ENCODE data around the gene RGS21.

Gene RGS21

DNA sequence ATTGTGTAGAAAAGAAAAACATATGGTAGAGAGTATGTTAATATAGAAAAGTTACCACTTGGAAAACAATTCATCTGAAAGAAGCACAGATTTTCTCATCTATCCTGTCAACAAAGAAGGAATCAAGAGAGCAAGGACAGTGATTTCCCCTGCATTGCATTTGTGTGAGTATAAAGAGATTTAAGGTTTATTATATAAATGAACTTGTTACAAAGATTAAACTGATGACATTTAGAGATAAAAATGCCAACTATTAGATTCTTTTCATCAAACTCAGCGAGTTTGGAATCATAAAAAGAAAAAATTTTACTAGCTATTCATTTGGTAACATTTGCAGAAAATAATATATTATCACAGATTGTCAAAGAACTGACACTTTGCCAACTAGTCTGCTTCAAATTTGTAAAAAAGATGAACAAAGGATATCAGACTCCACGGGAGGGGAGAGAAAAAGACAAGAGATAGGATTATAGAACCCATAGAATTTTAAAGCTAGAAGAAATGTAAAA lies at the start of gene RGS21:
RGS21 (plus strand) TSS at position 51 of the 509 bp plus-strand sequence. CDS start 26,045 bp downstream, outside the sequence.
- no peak for DNase-seq

DNA sequence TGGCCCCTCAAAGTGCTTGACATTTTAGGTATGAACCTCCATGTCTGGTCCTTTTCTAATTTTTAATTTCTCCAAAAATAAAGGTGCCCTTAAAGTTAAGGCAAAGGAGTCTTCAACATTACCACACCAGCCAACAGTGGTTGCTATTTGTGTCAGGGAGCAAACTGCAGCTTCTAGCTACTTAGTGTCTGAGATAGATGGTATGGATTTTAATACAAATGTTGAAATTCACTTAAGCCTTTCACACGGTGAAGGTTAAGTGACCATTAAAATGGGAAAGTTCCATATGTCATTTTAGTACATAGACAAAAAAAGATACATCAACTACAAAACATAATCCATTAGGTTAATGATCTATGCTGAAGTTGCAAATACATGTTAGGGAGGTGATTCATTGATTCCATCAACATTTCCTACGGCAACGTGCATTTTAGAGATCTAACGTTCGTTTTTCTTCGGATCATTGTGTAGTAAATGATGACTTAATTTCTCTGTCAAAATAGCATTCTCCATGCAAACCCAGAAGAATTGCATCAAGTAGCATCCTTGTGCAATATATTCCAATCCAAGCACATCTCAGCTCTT lies 48.2 kb upstream of the RGS21 start:
- no peak for DNase-seq

DNA sequence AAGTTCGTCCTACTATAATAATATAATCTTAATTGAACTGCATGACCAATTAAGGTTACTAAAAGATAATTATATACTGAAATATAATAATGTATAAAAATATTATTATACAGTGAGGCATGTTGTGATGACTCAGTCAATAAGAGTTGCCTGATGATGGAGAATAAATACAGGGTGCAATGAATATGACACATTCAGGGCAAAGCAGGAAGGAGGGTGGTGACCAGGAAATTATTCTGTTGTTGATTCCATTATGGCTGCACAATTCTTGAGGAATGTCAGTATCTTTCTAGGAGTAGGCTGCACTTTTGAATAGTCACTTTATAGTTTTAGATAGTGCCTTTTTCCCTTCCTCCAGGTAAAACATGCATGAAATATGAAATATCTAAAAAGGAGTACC lies 46.4 kb upstream of the RGS21 start:
- no peak for DNase-seq

GRCh38 chr1:192272732-192273131 lies 44.1 kb upstream of the RGS21 start:
- DNase-seq: peak; percentile 18

- no peak for DNase-seq
These were observed 42.2 kb upstream of the RGS21 start for GRCh38 chr1:192274588-192274987.

- peak; percentile 30 for DNase-seq
These were observed 39.2 kb upstream of the RGS21 start for GRCh38 chr1:192277635-192278034.

DNA sequence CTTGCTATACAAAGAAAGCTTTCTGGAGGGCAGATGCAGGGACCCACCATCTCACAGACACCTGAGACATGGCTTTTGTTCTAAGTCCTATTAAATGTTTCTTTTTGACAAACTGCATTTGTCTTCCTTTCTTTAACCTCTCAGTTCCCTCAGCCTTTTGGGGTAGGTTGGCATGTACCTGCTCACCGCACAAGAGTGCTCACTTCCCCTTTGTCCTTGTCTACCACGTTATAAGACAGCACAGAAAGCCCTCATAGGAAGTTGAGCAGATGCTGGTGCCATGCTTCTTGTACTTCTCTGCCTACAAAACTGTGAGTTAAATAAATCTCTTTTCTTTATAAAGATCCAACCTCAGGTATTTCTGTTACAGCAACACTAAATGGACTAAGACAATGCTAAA lies 31.9 kb upstream of the RGS21 start:
- no peak for DNase-seq

GRCh38 chr1:192303029-192303428 lies 13.8 kb upstream of the RGS21 start:
- no peak for DNase-seq

DNA sequence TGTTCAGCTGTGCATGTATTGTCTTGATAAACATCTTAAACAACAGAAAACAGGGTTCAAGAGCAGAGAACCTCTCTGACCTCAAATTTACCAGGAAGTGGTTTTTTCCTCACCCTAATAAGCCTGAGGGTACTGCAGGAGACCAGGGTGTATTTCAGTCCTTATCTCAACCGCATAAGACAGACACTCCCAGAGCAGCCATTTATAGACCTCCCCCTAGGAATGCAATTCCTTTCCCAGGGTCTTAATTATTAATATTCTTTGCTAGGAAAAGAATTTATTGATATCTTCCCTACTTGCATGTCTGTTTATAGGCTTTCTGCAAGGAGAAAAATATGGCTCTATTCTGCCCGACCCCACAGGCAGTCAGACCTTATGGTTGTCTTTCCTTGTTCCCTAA lies 8.5 kb upstream of the RGS21 start:
- peak; percentile 28 for DNase-seq

- DNase-seq: peak; percentile 87
These were observed 5.5 kb upstream of the RGS21 start for GRCh38 chr1:192311281-192311680.

DNA sequence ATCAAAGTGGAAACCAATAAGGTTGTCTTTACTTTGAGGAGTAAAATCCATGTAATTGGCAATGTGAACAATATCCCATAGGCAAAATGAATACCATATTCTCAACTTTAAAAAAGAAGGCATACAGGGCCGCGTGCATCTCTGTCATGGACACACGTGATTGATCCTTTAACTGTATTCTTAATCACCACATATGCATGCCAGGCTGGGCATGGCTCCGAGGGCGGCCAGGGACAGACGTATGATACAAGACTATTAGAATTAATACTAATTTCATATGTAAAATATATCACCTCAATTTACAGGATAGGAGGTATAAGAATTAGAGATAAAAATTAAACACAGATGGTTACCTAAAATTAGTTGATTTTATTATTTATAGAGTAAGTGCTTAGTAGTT lies 11.2 kb downstream of the RGS21 start:
- no peak for DNase-seq

GRCh38 chr1:192342842-192343241 lies 26.1 kb downstream of the RGS21 start:
- no peak for DNase-seq

GRCh38 chr1:192343344-192343743 lies 26.6 kb downstream of the RGS21 start:
- DNase-seq: no peak

DNA sequence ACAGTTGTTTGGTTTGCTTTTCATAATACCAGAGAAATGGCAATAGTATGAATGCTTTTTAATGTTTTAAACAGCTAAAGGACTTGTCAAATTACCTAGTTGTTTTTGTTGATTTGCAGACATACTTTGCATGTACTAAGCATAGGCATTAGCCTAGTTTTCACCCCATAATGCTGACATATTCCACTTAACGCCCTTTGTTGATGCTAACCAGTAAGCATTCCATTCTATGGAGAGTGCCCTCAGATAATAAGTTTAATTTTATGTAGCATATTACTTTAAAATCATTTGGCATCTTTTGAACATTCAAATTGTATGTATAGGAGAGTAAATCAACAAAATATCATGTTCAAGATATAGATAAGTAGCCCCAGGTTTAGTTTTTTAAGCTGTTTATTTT lies 32.5 kb downstream of the RGS21 start:
- DNase-seq: no peak

DNA sequence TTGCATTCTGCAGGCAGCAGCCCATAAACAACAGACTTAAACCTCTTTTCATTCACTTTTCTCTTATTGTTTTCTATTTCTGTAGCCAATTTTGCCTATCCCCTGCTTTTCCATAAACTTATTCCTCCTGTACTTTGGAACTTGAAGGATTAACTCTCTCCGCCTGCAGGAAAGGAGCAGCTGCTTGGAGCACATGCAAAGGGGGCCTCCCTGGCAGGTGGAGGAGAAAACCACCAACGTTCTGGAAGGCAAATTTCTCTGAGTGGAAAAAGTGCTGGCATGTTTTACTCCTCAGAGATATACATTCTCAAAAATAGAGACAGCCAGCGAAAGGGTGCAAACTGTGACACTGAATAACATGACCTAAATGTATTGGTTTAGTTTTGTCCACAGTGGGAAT lies 33.6 kb downstream of the RGS21 start:
- no peak for DNase-seq

GRCh38 chr1:192351550-192351949 lies 34.8 kb downstream of the RGS21 start:
- no peak for DNase-seq

DNA sequence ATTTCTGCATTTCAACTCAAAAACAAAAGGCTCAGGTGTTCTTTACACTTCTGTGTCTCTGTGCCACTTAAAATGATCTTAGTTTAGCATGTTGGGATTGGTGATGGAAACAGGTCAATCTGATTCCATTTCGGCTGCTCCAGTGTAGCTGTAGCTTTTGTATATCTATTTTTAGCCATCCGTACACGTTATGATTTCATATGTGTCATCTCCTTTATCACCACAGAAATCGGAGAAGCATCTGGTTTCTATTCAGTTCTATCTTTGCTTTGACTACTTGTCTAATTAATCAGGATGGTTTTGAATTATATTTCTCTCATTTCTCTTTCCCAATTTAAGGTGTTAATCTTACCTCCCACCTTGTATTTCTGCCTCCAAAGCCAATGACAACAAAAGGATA lies 41.1 kb downstream of the RGS21 start:
- no peak for DNase-seq

DNA sequence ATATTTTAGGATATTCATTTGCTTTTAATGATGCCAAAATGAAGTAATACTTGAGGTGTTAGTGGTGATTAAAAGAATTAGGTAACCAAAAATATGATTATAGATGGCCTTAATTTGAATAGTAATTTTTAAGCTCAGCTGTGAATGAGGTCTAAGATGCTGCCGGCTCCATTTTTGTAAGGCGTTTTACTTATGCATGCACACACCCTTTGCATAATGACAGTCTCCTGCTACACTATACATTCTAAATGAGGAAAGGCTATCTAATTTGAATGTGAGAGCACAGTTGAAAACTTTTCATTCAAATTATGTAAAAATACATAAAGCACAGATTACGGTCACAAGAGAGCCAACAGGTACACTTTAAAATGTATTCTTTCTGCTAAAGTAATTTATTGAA lies 41.6 kb downstream of the RGS21 start:
- DNase-seq: no peak

DNA sequence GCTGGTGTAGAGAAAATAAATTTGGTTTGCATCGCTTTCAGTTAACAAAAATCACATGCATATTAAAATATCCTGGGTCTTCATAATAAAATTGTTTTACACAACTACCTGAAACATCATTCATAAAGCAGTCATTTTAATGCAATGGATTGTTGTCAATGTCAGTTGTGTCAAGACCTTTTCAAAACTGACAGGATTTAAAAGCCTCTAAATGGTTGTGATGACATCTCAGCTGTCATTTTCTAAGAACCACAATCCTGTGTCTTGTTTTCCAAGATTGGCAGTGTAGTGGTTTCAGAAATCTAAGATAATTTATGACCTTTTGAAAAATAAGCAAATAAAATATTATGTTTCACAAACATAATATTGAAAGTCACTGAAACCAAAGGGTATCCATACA lies 42.0 kb downstream of the RGS21 start:
- DNase-seq: no peak

- DNase-seq: no peak
These were observed 46.4 kb downstream of the RGS21 start for GRCh38 chr1:192363177-192363576.

DNA sequence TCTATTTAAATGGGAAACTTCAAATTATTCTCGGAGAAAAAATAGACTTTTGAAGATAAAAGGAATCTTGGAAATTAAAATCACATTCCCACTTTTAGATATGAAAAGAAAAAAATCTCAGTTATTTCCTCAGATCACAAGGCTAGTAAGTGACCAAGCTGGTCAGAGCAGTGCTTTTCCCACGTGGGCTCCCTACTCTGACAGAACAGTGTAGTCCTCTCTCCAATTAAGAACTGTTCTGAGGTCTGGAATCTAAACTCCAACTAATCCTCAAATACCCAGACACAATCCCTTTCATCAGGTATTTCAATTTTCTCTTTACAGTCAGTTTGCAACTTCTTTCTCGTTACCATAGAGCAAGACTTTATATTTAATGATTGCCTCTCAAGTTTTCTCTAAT lies 50.6 kb downstream of the RGS21 start:
- DNase-seq: no peak

DNA sequence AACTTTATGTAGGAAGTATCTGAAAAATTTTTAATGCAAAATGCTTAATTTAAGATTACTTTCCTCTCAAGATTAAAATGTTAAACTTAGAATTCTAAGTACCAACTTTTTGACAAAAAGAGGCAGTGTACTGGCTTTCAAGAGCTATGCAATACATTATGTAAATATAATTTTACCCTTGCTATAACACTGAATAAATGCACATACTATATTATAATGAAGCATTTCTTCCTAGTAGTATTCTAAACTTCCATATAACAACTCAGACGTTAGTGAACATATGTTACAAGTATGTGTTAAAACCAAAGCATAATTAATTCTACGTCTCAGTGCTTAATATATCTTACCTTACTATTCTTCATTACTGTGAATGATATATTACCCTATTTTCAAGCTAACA lies 58.5 kb downstream of the RGS21 start:
- DNase-seq: no peak

DNA sequence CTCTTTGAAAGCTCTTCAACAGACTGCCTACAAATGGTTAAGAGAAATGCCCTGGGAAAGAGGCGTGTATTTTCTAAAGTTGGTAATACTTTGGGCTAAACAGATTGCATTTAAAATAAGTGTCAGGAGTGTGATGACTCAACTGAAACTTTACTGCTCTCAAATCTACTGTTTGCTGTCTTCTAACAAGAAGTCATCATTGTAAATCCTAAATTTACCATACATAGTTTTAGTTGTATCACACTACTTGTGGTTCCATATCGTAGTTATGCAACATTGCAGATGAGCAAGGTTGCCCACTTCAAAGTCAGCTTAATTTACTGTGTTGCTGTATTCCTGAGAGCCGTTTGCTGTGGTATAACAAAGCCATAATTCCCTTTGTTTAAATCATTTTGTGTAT lies 59.6 kb downstream of the RGS21 start:
- peak; percentile 64 for DNase-seq

GRCh38 chr1:192378276-192378675 lies 61.5 kb downstream of the RGS21 start:
- no peak for DNase-seq

- DNase-seq: no peak
These were observed 62.1 kb downstream of the RGS21 start for GRCh38 chr1:192378878-192379277.

GRCh38 chr1:192379554-192379953 lies 62.8 kb downstream of the RGS21 start:
- no peak for DNase-seq

Data from OCI-M1 (cell line).